HG02610 (cell line): Measurements from ENCODE around the gene NIPA2.

Experiments used
- ATAC-seq: cut with Tn5 transposase; IDR thresholded peaks from one replicate; pipeline ENCODE4 v1.9.1; 2021; ENCODE audit warnings: mild to moderate bottlenecking, moderate library complexity; ENCODE audit not compliant: unreplicated experiment

NIPA2 gene

GRCh38 chr15:22831473-22831872 lies 7.0 kb upstream of the NIPA2 start:
- ATAC-seq, result no peak

- ATAC-seq, result no peak
These were observed 705 bp downstream of the NIPA2 start for GRCh38 chr15:22839046-22839695.

GRCh38 chr15:22844421-22845288 lies 6.2 kb downstream of the NIPA2 start:
- ATAC-seq, result no peak

- no peak for ATAC-seq
These were observed 6.9 kb downstream of the NIPA2 start for GRCh38 chr15:22845289-22845900.

- ATAC-seq, result no peak
These were observed 7.6 kb downstream of the NIPA2 start for GRCh38 chr15:22846073-22846472.

- ATAC-seq, result no peak
These were observed 11.6 kb downstream of the NIPA2 start for GRCh38 chr15:22850055-22850454.

GRCh38 chr15:22851513-22851912 lies 13.0 kb downstream of the NIPA2 start:
- ATAC-seq, result no peak

- ATAC-seq, result no peak
These were observed 17.3 kb downstream of the NIPA2 start for GRCh38 chr15:22855791-22856190.

GRCh38 chr15:22856659-22857058 lies 18.2 kb downstream of the NIPA2 start:
- ATAC-seq, result no peak

- no peak for ATAC-seq
These were observed 22.7 kb downstream of the NIPA2 start for GRCh38 chr15:22861161-22861560.

- ATAC-seq, result no peak
These were observed 24.9 kb downstream of the NIPA2 start for GRCh38 chr15:22863356-22863755.

- ATAC-seq, result no peak
These were observed 27.6 kb downstream of the NIPA2 start for GRCh38 chr15:22866079-22866478.

- ATAC-seq, result no peak
These were observed 29.4 kb downstream of the NIPA2 start for GRCh38 chr15:22867886-22868285.

- no peak for ATAC-seq
These were observed 30.0 kb downstream of the NIPA2 start for GRCh38 chr15:22868495-22868894.

- no peak for ATAC-seq
These were observed 30.5 kb downstream of the NIPA2 start for GRCh38 chr15:22868928-22869327.

- no peak for ATAC-seq
These were observed 31.4 kb downstream of the NIPA2 start for GRCh38 chr15:22869856-22870255.

GRCh38 chr15:22870865-22871264 lies 32.4 kb downstream of the NIPA2 start:
- no peak for ATAC-seq

- no peak for ATAC-seq
These were observed 33.1 kb downstream of the NIPA2 start for GRCh38 chr15:22871481-22872086.

- ATAC-seq, result no peak
These were observed 34.7 kb downstream of the NIPA2 start for GRCh38 chr15:22872936-22873701.

- no peak for ATAC-seq
These were observed 35.4 kb downstream of the NIPA2 start for GRCh38 chr15:22873841-22874240.

GRCh38 chr15:22874256-22874655 lies 35.8 kb downstream of the NIPA2 start:
- no peak for ATAC-seq
